Calu3 (cell line): ENCODE measurements around the gene FCGR3B. TPM values are rescaled to one million over a fixed set of nuclear protein-coding genes. Genes with fewer than 3 reads are reported as not detected.
"Not testable (repeated sequence)": the region's sequence is repeated elsewhere in the genome, so short reads cannot be mapped to it uniquely, and the experiment has no call there.

Experiments
- BruUV-seq: library from RNA; stranded (reverse); fragments of 400-500 nt; replicated peaks from 2 replicates; lab custom pipeline; 2021; lab: Mats Ljungman, UMichigan
- CTCF ChIA-PET: fragments of 300-600 bp; sonication (Branson Sonifier 250); formaldehyde crosslinking; loops from one replicate; lab custom pipeline; 2022; ENCODE audit warnings: antibody characterized with exemption; lab: Charles Lee
- DNase-seq: peaks from one replicate; pipeline ENCODE4 v3.0.0; 2022
- H3K27ac Mint-ChIP-seq: one replicate; pipeline ENCODE4 v1.8.0; 2022; ENCODE audit warnings: mixed read lengths; ENCODE audit not compliant: unreplicated experiment
- H3K27me3 Mint-ChIP-seq: one replicate; pipeline ENCODE4 v1.8.0; 2022; ENCODE audit warnings: mixed read lengths; ENCODE audit not compliant: unreplicated experiment
- H3K36me3 Mint-ChIP-seq: one replicate; pipeline ENCODE4 v1.8.0; 2022; ENCODE audit warnings: mild to moderate bottlenecking, moderate library complexity, mixed read lengths; ENCODE audit not compliant: insufficient read depth, unreplicated experiment
- H3K4me1 Mint-ChIP-seq: one replicate; pipeline ENCODE4 v1.8.0; 2022; ENCODE audit warnings: mild to moderate bottlenecking, low read depth, mixed read lengths; ENCODE audit not compliant: unreplicated experiment
- H3K4me3 Mint-ChIP-seq: one replicate; pipeline ENCODE4 v1.8.0; 2022; ENCODE audit warnings: mild to moderate bottlenecking, low read depth, moderate library complexity, mixed read lengths; ENCODE audit not compliant: unreplicated experiment
- H3K9me3 Mint-ChIP-seq: one replicate; pipeline ENCODE4 v1.8.0; 2022; ENCODE audit warnings: low read depth, mixed read lengths; ENCODE audit not compliant: unreplicated experiment
- intact Hi-C: fragments of 100-400 bp; cut with micrococcal nuclease; formaldehyde crosslinking; loops from one replicate; pipeline ENCODE4 v1.10.0; 2022; ENCODE audit not compliant: unreplicated experiment
- total RNA-seq: library from RNA; stranded (reverse); gene quantifications from 2 replicates; pipeline ENCODE4 v1.2.3, GENCODE V29; 2022

FCGR3B gene
- total RNA-seq, 1 experiment from 2014 or later, result not detected

GRCh38 chr1:161616417-161616816 is 14.6 kb downstream of the FCGR3B start:
- H3K9me3 Mint-ChIP-seq, BruUV-seq, CTCF ChIA-PET, intact Hi-C loops, H3K27ac Mint-ChIP-seq, H3K4me3 Mint-ChIP-seq, DNase-seq: not testable (repeated sequence)
- H3K27me3 Mint-ChIP-seq, result peaks cover 17% of the 10 kb centered on the region
- peaks cover 14% of the 10 kb centered on the region for H3K4me1 Mint-ChIP-seq
- H3K36me3 Mint-ChIP-seq, result peaks cover 14% of the 10 kb centered on the region

DNA sequence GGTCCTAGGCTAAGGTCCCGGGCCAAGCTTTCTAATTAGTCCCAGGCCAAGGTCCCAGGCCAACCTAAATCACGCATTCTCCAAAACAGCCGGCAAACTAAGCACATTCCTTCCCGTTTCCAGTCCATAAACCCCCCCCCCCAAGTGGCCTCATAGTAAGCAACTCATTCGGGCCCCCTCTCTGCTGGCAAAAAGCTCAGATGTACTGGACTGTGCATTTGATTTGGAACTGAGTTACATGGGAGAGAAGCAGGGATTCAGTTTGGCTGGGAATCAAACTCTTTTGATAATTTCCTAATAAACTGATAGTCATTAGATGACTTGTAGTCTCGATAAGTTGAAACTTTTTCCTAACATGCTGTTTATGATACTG is 17.8 kb downstream of the FCGR3B start:
- H3K9me3 Mint-ChIP-seq, result not testable (repeated sequence)

GRCh38 chr1:161612322-161613141 is 18.4 kb downstream of the FCGR3B start:
- intact Hi-C loops, BruUV-seq, CTCF ChIA-PET, H3K9me3 Mint-ChIP-seq: not testable (repeated sequence)
- peak; percentile 97 for DNase-seq
- Mint-ChIP-seq H3K36me3 (peaks cover 14% of the 10 kb centered on the region), H3K27ac (peak overlapping the region; percentile 100), H3K27me3 (peaks cover 30% of the 10 kb centered on the region), H3K4me3 (peak overlapping the region; percentile 93), H3K4me1 (peaks cover 14% of the 10 kb centered on the region)

More for the DNA sequence above, 17.8 kb downstream of the FCGR3B start:
- Mint-ChIP-seq H3K4me1 (peaks cover 14% of the 10 kb centered on the region), H3K4me3 (peak overlapping the region; percentile 93), H3K27me3 (peaks cover 24% of the 10 kb centered on the region), H3K36me3 (peaks cover 14% of the 10 kb centered on the region), H3K27ac (peak overlapping the region; percentile 100)
- DNase-seq, intact Hi-C loops, BruUV-seq, CTCF ChIA-PET: not testable (repeated sequence)

GRCh38 chr1:161611866-161612321 is 19.1 kb downstream of the FCGR3B start:
- peaks cover 34% of the 10 kb centered on the region for H3K27me3 Mint-ChIP-seq
- intact Hi-C loops, CTCF ChIA-PET, H3K9me3 Mint-ChIP-seq: not testable (repeated sequence)
- peak overlapping the region; percentile 100 for H3K27ac Mint-ChIP-seq
- H3K4me1 Mint-ChIP-seq, result peaks cover 14% of the 10 kb centered on the region
- H3K4me3 Mint-ChIP-seq, result peak overlapping the region; percentile 93
- peak; percentile 20 for DNase-seq
- peaks cover 14% of the 10 kb centered on the region for H3K36me3 Mint-ChIP-seq
- TSS peak; percentile 94 for BruUV-seq

DNA sequence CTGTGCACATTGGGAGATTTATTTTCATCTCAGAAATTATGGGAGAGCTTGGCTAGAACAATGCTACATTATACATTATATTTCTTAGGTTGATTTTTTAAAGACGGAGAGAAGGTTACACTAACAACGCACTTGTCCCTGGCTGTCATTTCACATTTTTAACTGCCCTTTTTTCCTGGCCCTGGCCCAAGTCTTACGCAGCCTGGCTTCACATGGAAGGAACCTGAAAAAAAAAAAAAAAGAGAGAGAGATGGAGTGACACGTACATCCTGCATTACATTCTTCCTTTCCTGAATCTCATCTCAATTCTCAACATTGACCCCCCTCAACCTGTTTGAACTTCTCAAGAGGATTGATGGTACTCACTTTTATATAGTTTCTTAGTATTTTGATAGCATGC is 20.8 kb downstream of the FCGR3B start:
- H3K4me3 Mint-ChIP-seq, H3K27ac Mint-ChIP-seq, BruUV-seq, H3K9me3 Mint-ChIP-seq, intact Hi-C loops, CTCF ChIA-PET, DNase-seq: not testable (repeated sequence)
- peaks cover 14% of the 10 kb centered on the region for H3K4me1 Mint-ChIP-seq
- H3K27me3 Mint-ChIP-seq, result peaks cover 35% of the 10 kb centered on the region
- peaks cover 14% of the 10 kb centered on the region for H3K36me3 Mint-ChIP-seq

DNA sequence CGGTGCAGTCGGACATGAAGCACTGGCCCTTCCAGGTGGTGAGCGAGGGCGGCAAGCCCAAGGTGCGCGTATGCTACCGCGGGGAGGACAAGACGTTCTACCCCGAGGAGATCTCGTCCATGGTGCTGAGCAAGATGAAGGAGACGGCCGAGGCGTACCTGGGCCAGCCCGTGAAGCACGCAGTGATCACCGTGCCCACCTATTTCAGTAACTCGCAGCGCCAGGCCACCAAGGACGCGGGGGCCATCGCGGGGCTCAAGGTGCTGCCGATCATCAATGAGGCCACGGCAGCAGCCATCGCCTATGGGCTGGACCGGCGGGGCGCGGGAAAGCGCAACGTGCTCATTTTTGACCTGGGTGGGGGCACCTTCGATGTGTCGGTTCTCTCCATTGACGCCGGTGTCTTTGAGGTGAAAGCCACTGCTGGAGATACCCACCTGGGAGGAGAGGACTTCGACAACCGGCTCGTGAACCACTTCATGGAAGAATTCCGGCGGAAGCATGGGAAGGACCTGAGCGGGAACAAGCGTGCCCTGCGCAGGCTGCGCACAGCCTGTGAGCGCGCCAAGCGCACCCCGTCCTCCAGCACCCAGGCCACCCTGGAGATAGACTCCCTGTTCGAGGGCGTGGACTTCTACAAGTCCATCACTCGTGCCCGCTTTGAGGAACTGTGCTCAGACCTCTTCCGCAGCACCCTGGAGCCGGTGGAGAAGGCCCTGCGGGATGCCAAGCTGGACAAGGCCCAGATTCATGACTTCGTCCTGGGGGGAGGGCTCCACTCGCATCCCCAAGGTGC is 24.2 kb downstream of the FCGR3B start:
- DNase-seq, H3K36me3 Mint-ChIP-seq, intact Hi-C loops, H3K4me3 Mint-ChIP-seq, H3K27ac Mint-ChIP-seq, BruUV-seq, H3K9me3 Mint-ChIP-seq, H3K4me1 Mint-ChIP-seq, CTCF ChIA-PET: not testable (repeated sequence)
- H3K27me3 Mint-ChIP-seq, result peaks cover 41% of the 10 kb centered on the region

DNA sequence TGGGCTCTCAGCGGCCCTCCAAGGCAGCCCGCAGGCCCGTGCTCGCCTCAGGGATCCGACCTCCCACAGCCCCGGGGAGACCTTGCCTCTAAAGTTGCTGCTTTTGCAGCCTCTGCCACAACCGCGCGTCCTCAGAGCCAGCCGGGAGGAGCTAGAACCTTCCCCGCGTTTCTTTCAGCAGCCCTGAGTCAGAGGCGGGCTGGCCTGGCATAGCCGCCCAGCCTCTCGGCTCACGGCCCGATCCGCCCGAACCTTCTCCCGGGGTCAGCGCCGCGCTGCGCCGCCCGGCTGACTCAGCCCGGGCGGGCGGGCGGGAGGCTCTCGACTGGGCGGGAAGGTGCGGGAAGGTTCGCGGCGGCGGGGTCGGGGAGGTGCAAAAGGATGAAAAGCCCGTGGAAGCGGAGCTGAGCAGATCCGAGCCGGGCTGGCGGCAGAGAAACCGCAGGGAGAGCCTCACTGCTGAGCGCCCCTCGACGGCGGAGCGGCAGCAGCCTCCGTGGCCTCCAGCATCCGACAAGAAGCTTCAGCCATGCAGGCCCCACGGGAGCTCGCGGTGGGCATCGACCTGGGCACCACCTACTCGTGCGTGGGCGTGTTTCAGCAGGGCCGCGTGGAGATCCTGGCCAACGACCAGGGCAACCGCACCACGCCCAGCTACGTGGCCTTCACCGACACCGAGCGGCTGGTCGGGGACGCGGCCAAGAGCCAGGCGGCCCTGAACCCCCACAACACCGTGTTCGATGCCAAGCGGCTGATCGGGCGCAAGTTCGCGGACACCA is 25.0 kb downstream of the FCGR3B start:
- H3K4me1 Mint-ChIP-seq, H3K9me3 Mint-ChIP-seq, H3K36me3 Mint-ChIP-seq, intact Hi-C loops, BruUV-seq, DNase-seq, H3K4me3 Mint-ChIP-seq, H3K27ac Mint-ChIP-seq, CTCF ChIA-PET: not testable (repeated sequence)
- H3K27me3 Mint-ChIP-seq, result peaks cover 43% of the 10 kb centered on the region

DNA sequence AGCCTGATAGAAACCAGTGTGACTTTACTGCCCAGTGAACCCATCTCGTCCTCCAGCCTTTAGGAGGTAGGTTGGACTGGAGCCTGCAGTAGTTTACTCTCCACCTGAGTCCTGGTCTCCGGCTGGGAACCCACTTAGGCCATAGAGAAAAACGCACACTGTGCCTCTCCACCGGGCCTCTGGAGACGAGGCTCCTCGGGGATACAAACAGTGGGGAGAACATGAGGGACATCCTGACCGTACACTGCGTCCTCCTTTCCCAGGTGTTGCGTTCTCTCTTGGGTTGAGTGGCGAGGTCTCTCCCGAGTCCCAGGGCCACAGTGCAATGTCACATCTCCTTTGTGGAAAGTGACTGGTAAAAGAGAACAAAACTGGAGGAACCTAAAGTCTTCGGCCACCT is 26.0 kb downstream of the FCGR3B start:
- not testable (repeated sequence) for BruUV-seq

DNA sequence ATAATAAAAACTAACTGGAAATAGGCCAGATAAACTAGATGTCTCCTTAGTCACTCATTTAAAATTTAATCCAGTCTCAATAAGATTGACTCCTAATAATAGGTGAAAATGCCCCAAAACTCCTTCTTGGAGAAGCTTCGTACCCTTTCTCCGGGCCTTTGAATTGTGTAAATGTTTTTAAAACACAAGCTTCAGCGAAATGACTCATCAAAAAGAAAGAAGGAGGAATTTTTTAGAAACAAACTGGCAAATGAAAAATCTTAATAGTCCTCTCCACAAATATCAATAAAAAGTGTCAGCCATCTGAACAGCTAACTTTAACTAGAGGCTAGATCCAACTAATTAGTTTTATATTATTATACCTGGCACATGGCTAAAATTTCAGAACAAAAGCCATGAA is 33.9 kb downstream of the FCGR3B start:
- H3K4me3 Mint-ChIP-seq, H3K27me3 Mint-ChIP-seq, DNase-seq, H3K4me1 Mint-ChIP-seq, intact Hi-C loops, H3K36me3 Mint-ChIP-seq, CTCF ChIA-PET, BruUV-seq, H3K27ac Mint-ChIP-seq, H3K9me3 Mint-ChIP-seq: not testable (repeated sequence)

More for the DNA sequence above, 26.0 kb downstream of the FCGR3B start:
- H3K4me1 Mint-ChIP-seq, H3K4me3 Mint-ChIP-seq, CTCF ChIA-PET, H3K27ac Mint-ChIP-seq, H3K36me3 Mint-ChIP-seq, intact Hi-C loops, H3K9me3 Mint-ChIP-seq, DNase-seq: not testable (repeated sequence)
- H3K27me3 Mint-ChIP-seq, result peaks cover 43% of the 10 kb centered on the region
